Immature natural killer cell (primary cell): ENCODE measurements around the gene SPATA2L. TPM values are rescaled to one million over a fixed set of nuclear protein-coding genes. Genes with fewer than 3 reads are reported as not detected.
A peak's percentile ranks its signal among the peaks of the same experiment; 100 is the strongest.

ENCODE experiments used
- DNase-seq, 3 donors: peaks; one replicate each; pipeline ENCODE4 v3.0.0; 2022; ENCODE audit warnings: mixed read lengths in 1 of 3
- H3K27ac Mint-ChIP-seq, 6 donors: one replicate each; pipeline ENCODE4 v1.8.0; 2020; ENCODE audit warnings: mixed read lengths in 6 of 6, mild to moderate bottlenecking in 5 of 6, inconsistent platforms in 4 of 6, moderate library complexity in 3 of 6
- H3K27me3 Mint-ChIP-seq, 3 donors: one replicate each; pipeline ENCODE4 v1.8.0; 2020 to 2021; ENCODE audit warnings: low read depth in 3 of 3, mild to moderate bottlenecking in 3 of 3, mixed read lengths in 3 of 3, moderate library complexity in 3 of 3, inconsistent platforms in 1 of 3
- H3K36me3 Mint-ChIP-seq, 3 donors: one replicate each; pipeline ENCODE4 v1.8.0; 2020; ENCODE audit warnings: mixed read lengths in 3 of 3, inconsistent platforms in 2 of 3, mild to moderate bottlenecking in 2 of 3
- H3K4me1 Mint-ChIP-seq, 2 donors: one replicate each; pipeline ENCODE4 v1.8.0; 2020; ENCODE audit warnings: inconsistent platforms in 2 of 2, mild to moderate bottlenecking in 2 of 2, mixed read lengths in 2 of 2, moderate library complexity in 1 of 2
- H3K4me3 Mint-ChIP-seq, 5 donors: one replicate each; pipeline ENCODE4 v1.8.0; 2020; ENCODE audit warnings: mild to moderate bottlenecking in 5 of 5, mixed read lengths in 5 of 5, inconsistent platforms in 3 of 5, moderate library complexity in 3 of 5
- H3K9me3 Mint-ChIP-seq, 6 donors: one replicate each; pipeline ENCODE4 v1.8.0; 2020; ENCODE audit warnings: mild to moderate bottlenecking in 6 of 6, mixed read lengths in 6 of 6, inconsistent platforms in 4 of 6, moderate library complexity in 3 of 6
- polyA plus RNA-seq, 3 donors: library from polyadenylated mRNA; unstranded; fragments of 300-500 nt; fragmentation: Illumina TruSeq; gene quantifications; one replicate each; pipeline ENCODE4 v1.2.3, GENCODE V29; 2021

Gene SPATA2L
- polyA plus RNA-seq, 3 donors from 2014 or later: 4.7 to 14.5 (median 13.4) TPM

DNA sequence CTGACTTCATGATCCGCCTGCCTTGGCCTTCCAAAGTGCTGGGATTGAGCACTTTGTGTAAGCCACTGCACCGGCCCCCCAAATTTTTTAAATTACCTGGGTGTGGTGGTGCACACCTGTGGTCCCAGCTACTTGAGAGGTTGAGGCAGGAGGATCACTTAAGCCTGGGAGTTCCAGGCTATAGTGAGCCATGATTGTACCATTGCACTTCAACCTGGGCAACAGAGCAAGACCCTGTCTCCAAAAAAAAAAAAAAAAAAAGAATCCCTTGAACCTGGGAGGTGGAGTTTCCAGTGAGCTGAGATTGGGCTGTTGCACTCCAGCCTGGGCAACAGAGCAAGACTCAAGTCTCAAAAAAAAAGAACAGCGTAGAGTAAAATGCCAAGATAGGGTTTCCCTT lies 35.0 kb upstream of the SPATA2L start:
- Mint-ChIP-seq H3K36me3 (peaks cover 22 to 65% (median 28%) of the 10 kb centered on the region in 3 donors), H3K4me3 (peak overlapping the region; percentile 57 to 79 (median 72)), H3K27me3 (peaks cover 25 to 36% (median 25%) of the 10 kb centered on the region in 3 donors), H3K4me1 (peaks cover 68 to 73% of the 10 kb centered on the region in 2 donors), H3K27ac (peak overlapping the region; percentile 81 to 95 (median 90)), H3K9me3 (no peaks in the 10 kb centered on the region)
- no peak for DNase-seq

DNA sequence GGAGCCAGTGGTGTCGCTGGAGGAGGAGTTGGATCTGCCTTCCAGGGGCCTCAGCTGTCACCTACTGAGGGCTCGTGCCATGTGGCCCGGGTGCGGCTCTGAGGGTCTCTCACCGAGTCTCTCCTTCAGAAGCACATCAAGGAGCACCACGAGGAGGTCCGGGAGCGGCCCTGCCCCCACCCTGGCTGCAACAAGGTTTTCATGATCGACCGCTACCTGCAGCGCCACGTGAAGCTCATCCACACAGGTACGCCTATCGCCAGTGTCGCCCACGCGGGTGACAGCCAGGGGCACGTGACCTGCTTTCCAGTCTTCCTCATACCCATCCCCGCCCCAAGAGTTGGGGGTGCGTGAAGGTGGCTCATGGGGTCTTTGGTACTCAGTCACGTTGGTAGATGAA lies 32.3 kb upstream of the SPATA2L start:
- Mint-ChIP-seq H3K4me3 (no peak overlapping the region), H3K36me3 (peaks cover 21 to 63% (median 28%) of the 10 kb centered on the region in 3 donors), H3K9me3 (no peaks in the 10 kb centered on the region), H3K4me1 (peaks cover 69 to 75% of the 10 kb centered on the region in 2 donors), H3K27me3 (peaks cover 24 to 34% (median 34%) of the 10 kb centered on the region in 3 donors), H3K27ac (peak overlapping the region in 2 of 6 donors; percentile 35 to 60)
- DNase-seq: no peak

DNA sequence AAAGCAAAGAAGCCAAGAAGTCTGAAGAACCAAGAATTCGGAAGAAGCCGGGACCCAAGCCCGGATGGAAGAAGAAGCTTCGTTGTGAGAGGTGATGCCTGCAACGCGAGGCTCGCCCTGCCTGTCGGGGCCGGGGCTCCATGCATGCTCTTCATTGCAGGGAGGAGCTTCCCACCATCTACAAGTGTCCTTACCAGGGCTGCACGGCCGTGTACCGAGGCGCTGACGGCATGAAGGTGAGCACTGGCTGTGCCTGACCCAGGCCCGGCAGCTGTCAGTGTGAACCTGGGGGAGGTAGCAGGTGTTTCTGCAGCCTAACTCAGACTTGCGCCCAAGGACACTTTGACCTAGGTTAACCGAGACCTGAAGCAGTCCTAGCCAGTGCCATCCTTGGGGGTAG lies 31.8 kb upstream of the SPATA2L start:
- no peak for DNase-seq
- Mint-ChIP-seq H3K36me3 (peaks cover 21 to 60% (median 28%) of the 10 kb centered on the region in 3 donors), H3K27me3 (peaks cover 22 to 36% (median 32%) of the 10 kb centered on the region in 3 donors), H3K4me3 (peak overlapping the region in 1 of 5 donors; percentile 12), H3K9me3 (no peaks in the 10 kb centered on the region), H3K4me1 (peaks cover 66 to 73% of the 10 kb centered on the region in 2 donors), H3K27ac (peak overlapping the region in 4 of 6 donors; percentile 45 to 74 (median 66))

DNA sequence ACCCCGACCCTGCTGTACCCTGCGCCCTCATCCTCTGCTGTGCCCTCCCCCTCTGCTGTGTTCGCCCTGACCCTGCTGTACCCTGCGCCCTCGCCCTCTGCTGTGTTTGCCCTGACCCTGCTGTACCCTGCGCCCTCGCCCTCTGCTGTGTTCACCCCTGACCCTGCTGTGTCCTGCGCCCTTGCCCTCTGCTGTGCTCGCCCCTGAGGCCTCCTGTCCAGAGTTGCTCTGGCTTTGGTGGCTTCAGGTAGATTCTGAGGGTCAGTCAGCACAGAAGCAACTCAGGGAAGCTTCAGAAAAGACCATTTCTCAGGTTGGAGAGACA lies 31.4 kb upstream of the SPATA2L start:
- peak overlapping the region in 1 of 5 donors; percentile 12 for H3K4me3 Mint-ChIP-seq
- H3K4me1 Mint-ChIP-seq: peaks cover 64 to 71% of the 10 kb centered on the region in 2 donors
- peak overlapping the region; percentile 45 to 75 (median 68) for H3K27ac Mint-ChIP-seq
- peaks cover 22 to 39% (median 31%) of the 10 kb centered on the region in 3 donors for H3K27me3 Mint-ChIP-seq
- no peaks in the 10 kb centered on the region for H3K9me3 Mint-ChIP-seq
- DNase-seq: no peak
- H3K36me3 Mint-ChIP-seq: peaks cover 21 to 57% (median 27%) of the 10 kb centered on the region in 3 donors

DNA sequence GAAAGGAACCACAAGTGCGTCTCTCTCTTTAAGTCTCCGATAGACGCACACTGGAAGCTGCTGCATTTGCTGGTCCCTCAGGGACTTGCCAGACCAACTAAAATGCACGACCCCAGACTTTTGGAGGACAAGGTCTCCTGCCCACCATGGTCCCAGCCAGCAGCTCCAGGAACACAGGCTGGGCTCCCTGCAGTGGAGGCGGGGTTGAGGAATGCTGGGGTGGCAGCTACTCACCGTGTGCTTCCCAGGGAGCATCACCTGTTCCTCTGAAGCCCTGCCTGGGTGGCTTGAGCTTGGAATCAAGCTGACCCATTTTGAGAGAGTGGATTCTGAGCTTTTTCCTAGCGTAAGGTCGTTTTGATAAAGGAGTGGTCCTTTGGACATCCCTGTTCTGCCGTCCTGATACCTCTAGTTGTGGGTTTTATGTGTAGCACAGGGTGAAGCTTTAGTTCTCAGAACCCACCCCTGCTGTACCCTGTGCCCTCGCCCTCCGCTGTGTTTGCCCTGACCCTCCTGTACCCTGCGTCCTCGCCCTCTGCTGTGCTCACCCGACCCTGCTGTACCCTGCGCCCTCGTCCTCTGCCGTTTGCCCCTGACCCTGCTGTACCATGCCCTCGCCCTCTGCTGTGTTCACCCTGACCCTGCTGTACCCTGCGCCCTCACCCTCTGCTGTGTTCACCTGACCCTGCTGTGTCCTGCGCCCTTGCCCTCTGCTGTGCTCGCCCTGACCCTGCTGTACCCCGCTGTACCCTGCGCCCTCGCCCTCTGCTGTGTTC lies 30.8 kb upstream of the SPATA2L start:
- Mint-ChIP-seq H3K4me1 (peaks cover 64 to 71% of the 10 kb centered on the region in 2 donors), H3K27me3 (peaks cover 22 to 39% (median 30%) of the 10 kb centered on the region in 3 donors), H3K9me3 (no peaks in the 10 kb centered on the region), H3K4me3 (peak overlapping the region in 2 of 5 donors; percentile 33 to 45), H3K36me3 (peaks cover 19 to 57% (median 27%) of the 10 kb centered on the region in 3 donors), H3K27ac (peak overlapping the region; percentile 62 to 79 (median 74))
- DNase-seq: no peak

DNA sequence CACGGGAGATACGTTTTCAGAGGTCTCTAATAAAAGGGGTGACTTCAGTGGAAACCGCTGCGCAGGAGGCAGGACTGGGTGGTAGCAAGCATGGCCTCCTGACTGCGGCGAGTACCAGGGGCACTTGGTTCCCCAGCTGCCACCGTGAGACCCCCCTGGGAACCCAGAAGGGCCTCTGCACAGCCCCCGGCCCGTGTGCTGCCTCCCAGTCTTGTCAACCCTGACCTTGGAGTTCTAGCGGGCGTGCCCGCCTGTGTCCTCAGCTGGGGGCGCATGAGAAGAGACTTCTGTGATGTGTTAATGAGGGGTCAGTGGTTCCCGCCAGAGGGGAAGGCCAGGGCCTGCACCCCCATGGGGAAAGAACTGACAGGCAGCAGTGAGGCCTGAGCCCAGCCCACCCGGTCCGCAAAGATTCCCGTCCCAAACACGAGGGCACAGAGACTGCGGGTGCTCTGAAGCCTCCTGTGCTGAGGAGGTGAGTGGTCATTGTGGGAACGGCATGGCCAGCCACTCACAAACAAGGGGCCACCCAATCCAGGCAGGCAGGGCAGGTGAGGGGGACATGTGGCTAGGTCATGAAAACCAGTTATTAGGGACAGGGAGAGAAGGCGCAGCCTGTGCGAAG lies 29.2 kb upstream of the SPATA2L start:
- DNase-seq: no peak
- Mint-ChIP-seq H3K27ac (peak overlapping the region in 3 of 6 donors; percentile 48 to 69 (median 49)), H3K4me3 (no peak overlapping the region), H3K36me3 (peaks cover 25 to 57% (median 31%) of the 10 kb centered on the region in 3 donors), H3K27me3 (peaks cover 20 to 40% (median 28%) of the 10 kb centered on the region in 3 donors), H3K9me3 (no peaks in the 10 kb centered on the region), H3K4me1 (peaks cover 63 to 73% of the 10 kb centered on the region in 2 donors)

DNA sequence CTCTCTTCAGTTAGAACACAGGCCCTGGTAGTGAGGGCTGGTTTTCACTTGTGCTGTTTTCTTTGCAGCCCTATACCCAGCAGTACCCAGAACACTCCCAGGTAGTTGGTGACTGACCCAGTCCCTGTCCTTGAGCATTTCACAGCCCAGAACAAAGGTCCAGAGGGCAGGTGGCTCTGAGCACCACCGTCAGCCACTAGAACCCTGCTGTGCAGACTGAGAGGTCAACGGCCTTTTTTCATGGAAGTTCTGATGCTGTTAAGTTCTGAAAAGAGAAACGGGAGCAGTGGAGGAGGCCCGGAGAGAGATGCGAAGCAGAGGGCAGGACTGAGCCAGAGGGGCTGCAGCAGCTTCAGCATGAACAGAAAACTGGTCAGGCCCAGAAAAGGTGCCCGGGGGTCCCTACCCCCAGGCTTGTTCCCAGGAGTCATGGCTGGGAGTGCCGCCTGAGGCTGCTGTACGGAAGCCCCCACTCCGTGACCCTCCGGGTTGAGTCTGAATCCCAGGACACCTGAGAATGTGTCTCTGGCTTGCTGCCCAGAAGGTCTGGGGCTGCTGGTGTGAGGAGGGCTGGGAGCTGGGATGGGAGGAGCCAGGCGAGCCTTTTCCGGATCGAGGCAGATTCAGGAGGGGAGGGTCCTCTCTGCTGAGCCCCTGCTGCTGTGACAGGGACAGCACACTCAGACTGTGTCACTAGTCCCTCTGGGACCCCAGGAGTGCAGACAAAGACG lies 28.5 kb upstream of the SPATA2L start:
- peaks cover 20 to 40% (median 27%) of the 10 kb centered on the region in 3 donors for H3K27me3 Mint-ChIP-seq
- H3K9me3 Mint-ChIP-seq: no peaks in the 10 kb centered on the region
- H3K4me1 Mint-ChIP-seq: peaks cover 56 to 70% of the 10 kb centered on the region in 2 donors
- H3K4me3 Mint-ChIP-seq: peak overlapping the region in 2 of 5 donors; percentile 35 to 63
- peak overlapping the region; percentile 40 to 81 (median 68) for H3K27ac Mint-ChIP-seq
- peaks cover 25 to 52% (median 31%) of the 10 kb centered on the region in 3 donors for H3K36me3 Mint-ChIP-seq
- DNase-seq: no peak

DNA sequence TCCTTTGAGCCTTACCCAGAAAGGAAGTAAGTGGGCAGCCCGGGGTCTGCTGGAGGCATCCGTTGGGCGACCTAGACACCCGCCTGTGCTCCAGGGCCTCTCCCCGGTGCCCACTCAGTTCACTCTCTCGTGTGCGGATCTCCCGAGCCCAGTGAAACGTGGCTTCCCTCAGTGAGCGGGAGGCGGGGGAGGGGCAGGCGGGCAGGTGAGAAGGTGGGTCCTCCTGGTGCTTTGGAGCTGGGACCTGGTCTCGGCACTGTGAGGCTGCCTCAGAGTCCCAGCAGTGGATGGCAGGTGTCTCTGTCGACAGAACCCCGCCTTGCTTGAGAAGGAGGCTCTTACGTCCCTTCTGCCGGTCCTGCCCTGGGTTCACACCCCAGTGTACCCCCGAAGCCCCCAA lies 27.8 kb upstream of the SPATA2L start:
- DNase-seq: no peak
- Mint-ChIP-seq H3K36me3 (peaks cover 21 to 47% (median 28%) of the 10 kb centered on the region in 3 donors), H3K9me3 (no peaks in the 10 kb centered on the region), H3K27ac (peak overlapping the region in 5 of 6 donors; percentile 75 to 88 (median 84)), H3K27me3 (peaks cover 24 to 35% (median 26%) of the 10 kb centered on the region in 3 donors), H3K4me1 (peaks cover 56 to 69% of the 10 kb centered on the region in 2 donors), H3K4me3 (peak overlapping the region in 2 of 5 donors; percentile 35 to 63)

DNA sequence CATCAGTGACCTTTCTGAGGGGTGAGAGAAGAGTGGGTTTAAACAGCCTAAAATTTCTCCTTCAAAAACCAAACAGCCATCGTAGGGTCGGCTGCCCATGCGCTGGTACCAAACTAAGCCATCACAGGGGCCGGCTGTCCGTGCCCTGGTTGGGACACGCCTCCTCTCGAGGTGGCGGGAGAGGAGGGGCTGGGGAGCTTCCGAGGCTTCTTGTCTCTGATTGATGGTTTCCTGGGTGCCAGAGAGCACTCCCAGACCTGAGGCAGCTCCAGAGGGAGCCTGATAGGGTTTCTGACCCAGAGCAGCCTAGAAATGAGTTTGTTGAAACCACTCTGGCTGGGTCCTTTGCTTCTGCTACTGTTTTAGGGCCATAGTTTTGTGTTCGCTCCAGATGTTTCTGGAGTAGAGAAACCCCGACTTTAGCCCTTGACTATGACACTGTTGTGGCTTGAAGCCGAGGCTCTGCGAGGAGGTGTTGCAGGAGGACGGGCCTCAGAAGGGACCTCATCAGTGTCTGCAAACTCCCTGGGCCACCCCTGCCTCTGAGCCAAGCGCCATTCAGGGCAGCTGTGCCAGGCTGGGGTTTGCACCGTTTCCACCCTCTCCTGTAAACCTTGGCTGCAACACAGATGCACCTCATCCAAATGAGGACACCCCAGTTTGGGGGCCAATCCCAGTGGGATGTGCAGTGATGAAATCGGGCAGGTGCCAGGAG lies 26.1 kb upstream of the SPATA2L start:
- Mint-ChIP-seq H3K9me3 (no peaks in the 10 kb centered on the region), H3K27ac (peak overlapping the region; percentile 88 to 94 (median 91)), H3K27me3 (peaks cover 30 to 42% (median 40%) of the 10 kb centered on the region in 3 donors), H3K4me1 (peaks cover 62 to 76% of the 10 kb centered on the region in 2 donors), H3K4me3 (peak overlapping the region; percentile 61 to 82 (median 75)), H3K36me3 (peaks cover 30 to 46% (median 31%) of the 10 kb centered on the region in 3 donors)
- DNase-seq: peak; percentile 57 to 71 (median 68)

DNA sequence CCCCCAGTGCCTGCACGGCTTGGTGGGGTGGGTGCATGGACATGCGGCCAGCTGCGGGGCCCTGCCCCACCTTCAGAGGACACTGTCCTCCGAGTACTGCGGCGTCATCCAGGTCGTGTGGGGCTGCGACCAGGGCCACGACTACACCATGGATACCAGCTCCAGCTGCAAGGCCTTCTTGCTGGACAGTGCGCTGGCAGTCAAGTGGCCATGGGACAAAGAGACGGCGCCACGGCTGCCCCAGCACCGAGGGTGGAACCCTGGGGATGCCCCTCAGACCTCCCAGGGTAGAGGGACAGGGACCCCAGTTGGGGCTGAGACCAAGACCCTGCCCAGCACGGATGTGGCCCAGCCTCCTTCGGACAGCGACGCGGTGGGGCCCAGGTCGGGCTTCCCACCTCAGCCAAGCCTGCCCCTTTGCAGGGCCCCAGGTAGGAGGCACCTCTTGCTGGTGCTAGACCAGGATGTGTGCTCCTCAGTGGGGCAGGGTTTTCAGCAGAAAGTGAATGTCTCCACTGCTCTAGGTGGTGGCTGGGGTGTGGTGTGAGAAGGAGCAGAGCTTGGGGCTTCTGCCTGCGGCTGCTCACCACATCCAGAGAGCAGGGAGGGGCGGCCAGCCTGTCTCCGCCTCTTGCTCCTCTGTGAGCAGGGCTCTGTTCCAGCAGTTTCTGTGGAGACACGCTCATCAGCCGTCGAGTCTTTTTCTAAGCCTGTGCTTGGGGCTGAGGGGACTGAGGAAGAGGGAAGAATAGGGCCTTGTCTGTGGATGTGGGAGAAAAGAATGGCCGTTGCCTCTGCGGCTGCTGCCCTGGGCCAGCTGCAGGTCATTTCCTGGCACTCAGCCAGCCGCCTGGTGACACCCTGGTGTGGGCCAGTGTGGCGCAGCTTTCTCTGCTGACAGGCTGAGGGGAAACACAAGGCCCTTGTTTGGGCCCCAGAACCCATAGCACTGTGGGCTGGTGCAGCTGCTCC lies 22.1 kb upstream of the SPATA2L start:
- Mint-ChIP-seq H3K9me3 (no peaks in the 10 kb centered on the region), H3K4me1 (peaks cover 52 to 56% of the 10 kb centered on the region in 2 donors), H3K36me3 (peaks cover 20 to 26% (median 21%) of the 10 kb centered on the region in 3 donors), H3K4me3 (peak overlapping the region; percentile 93 to 99 (median 97)), H3K27ac (peak overlapping the region; percentile 99 to 100 (median 100)), H3K27me3 (peaks cover 35 to 57% (median 48%) of the 10 kb centered on the region in 3 donors)
- peak; percentile 94 to 95 (median 95) for DNase-seq

DNA sequence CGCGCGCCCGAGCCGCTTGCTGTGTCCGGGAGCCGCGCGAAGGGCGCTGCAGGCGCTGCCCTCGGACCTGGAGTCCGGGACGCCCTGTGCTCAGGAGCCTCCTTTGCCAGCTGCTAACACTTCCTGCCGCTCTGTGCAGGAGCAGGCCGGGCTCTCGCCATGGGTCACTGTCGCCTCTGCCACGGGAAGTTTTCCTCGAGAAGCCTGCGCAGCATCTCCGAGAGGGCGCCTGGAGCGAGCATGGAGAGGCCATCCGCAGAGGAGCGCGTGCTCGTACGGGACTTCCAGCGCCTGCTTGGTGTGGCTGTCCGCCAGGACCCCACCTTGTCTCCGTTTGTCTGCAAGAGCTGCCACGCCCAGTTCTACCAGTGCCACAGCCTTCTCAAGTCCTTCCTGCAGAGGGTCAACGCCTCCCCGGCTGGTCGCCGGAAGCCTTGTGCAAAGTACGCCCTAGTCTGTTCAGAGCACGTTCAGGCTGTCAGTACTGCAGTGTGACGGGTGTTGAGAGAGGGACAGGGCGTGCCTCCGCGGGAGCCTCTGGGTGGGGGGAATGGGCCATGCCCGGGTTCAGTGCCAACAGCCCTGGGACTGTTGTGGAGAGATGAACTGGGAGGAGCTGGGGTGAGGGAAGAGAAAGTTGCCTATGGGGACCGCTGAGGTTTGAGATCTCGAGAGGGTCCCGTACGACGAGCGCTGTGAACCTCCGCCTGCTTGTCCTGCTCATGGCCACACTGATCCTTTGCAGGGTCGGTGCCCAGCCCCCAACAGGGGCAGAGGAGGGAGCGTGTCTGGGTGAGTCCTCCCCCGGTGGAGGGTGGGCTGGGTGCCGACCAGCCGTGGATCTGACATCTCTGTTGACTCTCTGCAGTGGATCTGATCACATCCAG lies 21.1 kb upstream of the SPATA2L start:
- H3K4me1 Mint-ChIP-seq: peaks cover 48 to 54% of the 10 kb centered on the region in 2 donors

More for the DNA sequence above, 21.1 kb upstream of the SPATA2L start:
- Mint-ChIP-seq H3K4me3 (peak overlapping the region; percentile 93 to 99 (median 97)), H3K9me3 (no peaks in the 10 kb centered on the region), H3K27ac (peak overlapping the region; percentile 99 to 100 (median 100)), H3K36me3 (peaks cover 17 to 22% (median 17%) of the 10 kb centered on the region in 3 donors), H3K27me3 (peaks cover 29 to 51% (median 43%) of the 10 kb centered on the region in 3 donors)
- DNase-seq: peak; percentile 81 to 89 (median 88)
